Upper lobe of left lung (tissue), 6 donors: Measurements from ENCODE around the gene CCDC88B. TPM values are rescaled to one million over a fixed set of nuclear protein-coding genes. Genes with fewer than 3 reads are reported as not detected.

Source experiments
- ATAC-seq, 2 donors: fragments of 200-7000 bp; cut with Tn5 transposase; one replicate each; pipeline ENCODE4 v1.9.1; 2022; ENCODE audit warnings: mild to moderate bottlenecking in 2 of 2, moderate library complexity in 2 of 2; ENCODE audit not compliant: low FRiP score in 2 of 2
- DNase-seq, 2 donors: peaks; one replicate each; pipeline ENCODE4 v3.0.0-alpha.2; 2019 to 2020
- H3K27ac ChIP-seq, 4 donors: fragments of 200-600 bp; sonication (generic); one replicate each; pipeline ENCODE4 v1.5.1; 2016 to 2019
- H3K27me3 ChIP-seq, 4 donors: fragments of 200-600 bp; sonication (generic); one replicate each; pipeline ENCODE4 v1.5.1; 2017 to 2019
- H3K36me3 ChIP-seq, 4 donors: fragments of 200-600 bp; sonication (generic); one replicate each; pipeline ENCODE4 v1.5.1; 2016 to 2019
- H3K4me1 ChIP-seq, 4 donors: fragments of 200-600 bp; sonication (generic); one replicate each; pipeline ENCODE4 v1.5.1; 2018 to 2019
- H3K4me3 ChIP-seq, 4 donors: fragments of 200-600 bp; sonication (generic); one replicate each; pipeline ENCODE4 v1.5.1; 2017 to 2019; ENCODE audit warnings: mild to moderate bottlenecking in 2 of 4, moderate library complexity in 1 of 4
- H3K9me3 ChIP-seq, 4 donors: fragments of 200-600 bp; sonication (generic); one replicate each; pipeline ENCODE4 v1.5.1; 2018 to 2019
- CTCF ChIP-seq, 6 experiments: fragments of 450-650 bp in 4 of 6; fragments of 200-600 bp in 2 of 6; sonication (generic) in 2 of 6; IDR thresholded peaks; one replicate each; pipeline ENCODE4 v1.5.1; 2016 to 2019; ENCODE audit warnings: antibody characterized with exemption in 6 of 6
- EP300 ChIP-seq, 4 donors: sonication (generic); formaldehyde crosslinking; IDR thresholded peaks; one replicate each; pipeline ENCODE4 v1.5.1; 2017; ENCODE audit warnings: antibody characterized with exemption in 4 of 4, control low read depth in 2 of 4
- POLR2A ChIP-seq, 4 donors: fragments of 450-650 bp; IDR thresholded peaks; one replicate each; pipeline ENCODE4 v1.5.1; 2016 to 2017; ENCODE audit warnings: antibody characterized with exemption in 4 of 4, mild to moderate bottlenecking in 2 of 4
- POLR2AphosphoS5 ChIP-seq, 2 donors: sonication (generic); formaldehyde crosslinking; IDR thresholded peaks; one replicate each; pipeline ENCODE4 v1.5.1; 2017; ENCODE audit warnings: antibody characterized with exemption in 2 of 2
- WGBS, 2 donors: methylation state at CpG; one replicate each; pipeline ENCODE4 v1.1.5; 2017 to 2018; 5-methylcytosine and 5-hydroxymethylcytosine counted together
- total RNA-seq, 6 donors: library from RNA; depleted of rRNA in 4 of 6; stranded (reverse); fragments of >200 nt in 4 of 6; gene quantifications; one replicate each; pipeline versions ENCODE4 v1.1.0 to v1.2.1, GENCODE V29; 2016 to 2021
- donor health status: DM: no; HTN: no; CAD: no; lungs with moderate emphysema.
- donor health status: DM: no; HTN: yes; CAD: no; lungs with severe emphysema.

CCDC88B gene
- total RNA-seq, 6 donors from 2014 or later: 12.6 to 138 (median 37.2) TPM

DNA sequence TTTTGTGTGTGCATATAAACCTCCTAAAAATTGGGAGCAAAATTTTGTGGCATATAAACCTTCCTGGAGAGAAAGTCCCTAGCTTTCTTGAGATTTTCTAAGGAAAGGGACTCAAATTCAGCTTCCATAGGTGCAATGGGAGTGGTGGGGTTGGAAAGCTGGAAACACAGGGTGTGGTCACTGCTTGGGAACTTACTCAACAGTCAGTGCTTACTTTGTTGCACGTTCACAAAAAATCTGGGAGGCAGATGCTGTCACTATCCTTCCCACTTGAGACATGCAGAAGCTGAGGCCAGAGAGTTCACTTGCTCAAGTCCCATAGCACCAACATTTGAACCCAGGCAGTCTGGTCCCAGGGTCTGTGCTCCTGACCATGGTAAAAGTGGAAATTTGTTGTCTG lies 43.8 kb upstream of the CCDC88B start:
- WGBS, 2 donors: 11 to 39% methylated on average over 1 of the region's 1 CpG
- DNase-seq (no peak), ATAC-seq (no peak)
- Histone ChIP-seq H3K4me1 (peaks cover 34 to 40% (median 37%) of the 10 kb centered on the region in 4 donors), H3K9me3 (no peaks in the 10 kb centered on the region), H3K27ac (no peak overlapping the region), H3K4me3 (no peak overlapping the region), H3K36me3 (no peaks in the 10 kb centered on the region), H3K27me3 (peaks cover 0 to 68% (median 47%) of the 10 kb centered on the region in 4 donors)
- TF ChIP-seq POLR2A (IDR thresholded peaks at IDR 0.05) (no peak), EP300 (IDR thresholded peaks at IDR 0.05) (no peak), CTCF (IDR thresholded peaks at IDR 0.05) (no peak), POLR2AphosphoS5 (IDR thresholded peaks at IDR 0.05) (no peak)

- no peak for TF ChIP-seq POLR2A (IDR thresholded peaks at IDR 0.05)
- no peak for TF ChIP-seq POLR2AphosphoS5 (IDR thresholded peaks at IDR 0.05)
- no peak for TF ChIP-seq EP300 (IDR thresholded peaks at IDR 0.05)
- TF ChIP-seq CTCF (IDR thresholded peaks at IDR 0.05): no peak
- H3K36me3 ChIP-seq: no peaks in the 10 kb centered on the region
- no peak overlapping the region for H3K27ac ChIP-seq
- peaks cover 0 to 60% (median 38%) of the 10 kb centered on the region in 4 donors for H3K27me3 ChIP-seq
- H3K9me3 ChIP-seq: no peaks in the 10 kb centered on the region
- 21 to 24% methylated on average over 11 to 31 of the region's 34 CpGs for WGBS, 2 donors
- no peak for ATAC-seq
- DNase-seq: no peak
- no peak overlapping the region for H3K4me3 ChIP-seq
- peaks cover 28 to 37% (median 35%) of the 10 kb centered on the region in 4 donors for H3K4me1 ChIP-seq
Measured at GRCh38 chr11:64296830-64297698, 42.9 kb upstream of the CCDC88B start.

- DNase-seq: no peak
- no peak for TF ChIP-seq POLR2A (IDR thresholded peaks at IDR 0.05)
- TF ChIP-seq CTCF (IDR thresholded peaks at IDR 0.05): no peak
- TF ChIP-seq POLR2AphosphoS5 (IDR thresholded peaks at IDR 0.05): no peak
- TF ChIP-seq EP300 (IDR thresholded peaks at IDR 0.05): no peak
- Histone ChIP-seq H3K27ac (no peak overlapping the region), H3K4me3 (no peak overlapping the region), H3K36me3 (no peaks in the 10 kb centered on the region), H3K27me3 (peaks cover 0 to 52% (median 33%) of the 10 kb centered on the region in 4 donors), H3K9me3 (no peaks in the 10 kb centered on the region), H3K4me1 (peaks cover 23 to 32% (median 27%) of the 10 kb centered on the region in 4 donors)
- no peak for ATAC-seq
- WGBS, 2 donors: 32 to 54% methylated on average over 9 to 14 of the region's 18 CpGs
Measured at GRCh38 chr11:64297699-64298358, 42.2 kb upstream of the CCDC88B start.

GRCh38 chr11:64298966-64299846 lies 40.8 kb upstream of the CCDC88B start:
- H3K27ac ChIP-seq: peak overlapping the region in 2 of 4 donors; percentile 14 to 45
- peak in 1 of 4 donors; percentile 30 for TF ChIP-seq POLR2A (IDR thresholded peaks at IDR 0.05)
- TF ChIP-seq POLR2AphosphoS5 (IDR thresholded peaks at IDR 0.05): peak in 1 of 2 donors; percentile 18
- no peak for TF ChIP-seq EP300 (IDR thresholded peaks at IDR 0.05)
- TF ChIP-seq CTCF (IDR thresholded peaks at IDR 0.05): no peak
- peaks cover 0 to 42% (median 28%) of the 10 kb centered on the region in 4 donors for H3K27me3 ChIP-seq
- H3K4me3 ChIP-seq: peak overlapping the region; percentile 15 to 53 (median 44)
- ATAC-seq (peak in 1 of 2 donors; percentile 55), DNase-seq (peak; percentile 58 to 94)
- no peaks in the 10 kb centered on the region for H3K9me3 ChIP-seq
- WGBS, 2 donors: 6 to 11% methylated on average over 17 to 43 of the region's 60 CpGs
- H3K4me1 ChIP-seq: peaks cover 27 to 39% (median 32%) of the 10 kb centered on the region in 4 donors
- no peaks in the 10 kb centered on the region for H3K36me3 ChIP-seq
